Activated T-helper 2 cell treated with anti-CD3 and anti-CD28 coated beads, Interferon-gamma antibody, Interleukin-2, Interleukin-4, amounts not matched to agents 10 μg/mL and 5 μg/mL and 100 μg/mL, durations not matched to agents 14 hours and 24 hours and 36 hours (primary cell): ENCODE results near the gene IFIT5. TPM values are rescaled to one million over a fixed set of nuclear protein-coding genes. Genes with fewer than 3 reads are reported as not detected.
"Not testable (repeated sequence)": the region's sequence is repeated elsewhere in the genome, so short reads cannot be mapped to it uniquely, and the experiment has no call there.

Experiments
- DNase-seq: peaks from one replicate; pipeline ENCODE4 v3.0.0; 2021; ENCODE audit warnings: low spot score
- H3K27ac Mint-ChIP-seq: one replicate; pipeline ENCODE4 v1.8.0; 2021; ENCODE audit warnings: mixed read lengths
- H3K27me3 Mint-ChIP-seq: one replicate; pipeline ENCODE4 v1.8.0; 2021; ENCODE audit warnings: low read depth, mixed read lengths
- H3K36me3 Mint-ChIP-seq: one replicate; pipeline ENCODE4 v1.8.0; 2021; ENCODE audit warnings: low read depth, mixed read lengths
- H3K4me1 Mint-ChIP-seq: one replicate; pipeline ENCODE4 v1.8.0; 2021; ENCODE audit warnings: low read depth, mixed read lengths
- H3K4me3 Mint-ChIP-seq: one replicate; pipeline ENCODE4 v1.8.0; 2021; ENCODE audit warnings: low read depth, mild to moderate bottlenecking, moderate library complexity, mixed read lengths
- H3K9me3 Mint-ChIP-seq: one replicate; pipeline ENCODE4 v1.8.0; 2021; ENCODE audit warnings: mixed read lengths
- intact Hi-C: fragments of 100-400 bp; cut with micrococcal nuclease; formaldehyde crosslinking; loops from one replicate; pipeline ENCODE4 v1.15.1; 2023
- total RNA-seq: library from RNA; stranded (reverse); gene quantifications from 2 replicates; pipeline ENCODE4 v1.2.3, GENCODE V29; 2022

IFIT5 gene
- total RNA-seq, 1 donor from 2014 or later: 4.4 TPM

GRCh38 chr10:89404104-89405047 is 10.0 kb upstream of the IFIT5 start:
- no peak for DNase-seq
- H3K27ac Mint-ChIP-seq: no peak overlapping the region
- no peaks in the 10 kb centered on the region for H3K36me3 Mint-ChIP-seq
- H3K27me3 Mint-ChIP-seq: peaks cover 15% of the 10 kb centered on the region
- no peak overlapping the region for H3K4me3 Mint-ChIP-seq
- intact Hi-C loops: no loop called here
- H3K9me3 Mint-ChIP-seq: no peaks in the 10 kb centered on the region
- peaks cover 7% of the 10 kb centered on the region for H3K4me1 Mint-ChIP-seq

GRCh38 chr10:89406178-89406577 is 8.2 kb upstream of the IFIT5 start:
- H3K36me3 Mint-ChIP-seq, H3K4me3 Mint-ChIP-seq, H3K9me3 Mint-ChIP-seq, H3K27ac Mint-ChIP-seq, DNase-seq, intact Hi-C loops: not testable (repeated sequence)
- Mint-ChIP-seq H3K4me1 (peaks cover 12% of the 10 kb centered on the region), H3K27me3 (peaks cover 11% of the 10 kb centered on the region)

- peaks cover 13% of the 10 kb centered on the region for H3K4me1 Mint-ChIP-seq
Measured at GRCh38 chr10:89407792-89408191, 6.6 kb upstream of the IFIT5 start.

GRCh38 chr10:89409282-89409681 is 5.1 kb upstream of the IFIT5 start:
- DNase-seq, H3K36me3 Mint-ChIP-seq, H3K27ac Mint-ChIP-seq, intact Hi-C loops, H3K4me3 Mint-ChIP-seq: not testable (repeated sequence)
- H3K9me3 Mint-ChIP-seq: peaks cover 11% of the 10 kb centered on the region
- peaks cover 12% of the 10 kb centered on the region for H3K27me3 Mint-ChIP-seq
- peaks cover 16% of the 10 kb centered on the region for H3K4me1 Mint-ChIP-seq

More at GRCh38 chr10:89407792-89408191, 6.6 kb upstream of the IFIT5 start:
- H3K36me3 Mint-ChIP-seq, H3K4me3 Mint-ChIP-seq, DNase-seq, intact Hi-C loops, H3K27ac Mint-ChIP-seq: not testable (repeated sequence)
- H3K27me3 Mint-ChIP-seq: peaks cover 12% of the 10 kb centered on the region
- peaks cover 10% of the 10 kb centered on the region for H3K9me3 Mint-ChIP-seq

GRCh38 chr10:89410551-89410950 is 3.8 kb upstream of the IFIT5 start:
- H3K4me3 Mint-ChIP-seq, DNase-seq, intact Hi-C loops, H3K36me3 Mint-ChIP-seq, H3K27ac Mint-ChIP-seq: not testable (repeated sequence)
- peaks cover 21% of the 10 kb centered on the region for H3K4me1 Mint-ChIP-seq
- H3K27me3 Mint-ChIP-seq: peaks cover 11% of the 10 kb centered on the region
- peaks cover 11% of the 10 kb centered on the region for H3K9me3 Mint-ChIP-seq

- H3K9me3 Mint-ChIP-seq: peaks cover 11% of the 10 kb centered on the region
- DNase-seq, H3K4me3 Mint-ChIP-seq, intact Hi-C loops, H3K27ac Mint-ChIP-seq: not testable (repeated sequence)
- H3K36me3 Mint-ChIP-seq: peaks cover 13% of the 10 kb centered on the region
- peaks cover 25% of the 10 kb centered on the region for H3K4me1 Mint-ChIP-seq
- peaks cover 10% of the 10 kb centered on the region for H3K27me3 Mint-ChIP-seq
Measured at GRCh38 chr10:89411135-89411534, 3.2 kb upstream of the IFIT5 start.

GRCh38 chr10:89412276-89412675 is 2.1 kb upstream of the IFIT5 start:
- Mint-ChIP-seq H3K4me1 (peaks cover 32% of the 10 kb centered on the region), H3K36me3 (peaks cover 20% of the 10 kb centered on the region), H3K9me3 (peaks cover 11% of the 10 kb centered on the region), H3K4me3 (peak overlapping the region; percentile 42)
- H3K27me3 Mint-ChIP-seq, DNase-seq, intact Hi-C loops, H3K27ac Mint-ChIP-seq: not testable (repeated sequence)

GRCh38 chr10:89413398-89413912 is 913 bp upstream of the IFIT5 start:
- intact Hi-C loops: no loop called here
- Mint-ChIP-seq H3K9me3 (peaks cover 11% of the 10 kb centered on the region), H3K27me3 (peaks cover 6% of the 10 kb centered on the region), H3K4me1 (peaks cover 39% of the 10 kb centered on the region), H3K4me3 (peak overlapping the region; percentile 87), H3K36me3 (peaks cover 31% of the 10 kb centered on the region), H3K27ac (peak overlapping the region; percentile 86)
- no peak for DNase-seq

GRCh38 chr10:89414879-89415821 is 782 bp downstream of the IFIT5 start:
- intact Hi-C loops: loop anchor here (1.0 to 5.0 kb wide), 3 partner anchors 83 to 287 kb away; partner anchors contain the start of genes KIF20B and PANK1
- Mint-ChIP-seq H3K27me3 (peaks cover 6% of the 10 kb centered on the region), H3K9me3 (peaks cover 11% of the 10 kb centered on the region), H3K4me1 (peaks cover 44% of the 10 kb centered on the region), H3K36me3 (peaks cover 35% of the 10 kb centered on the region), H3K27ac (peak overlapping the region; percentile 93), H3K4me3 (peak overlapping the region; percentile 87)
- peak; percentile 23 for DNase-seq

GRCh38 chr10:89416465-89416864 is 2.1 kb downstream of the IFIT5 start:
- peaks cover 42% of the 10 kb centered on the region for H3K36me3 Mint-ChIP-seq
- intact Hi-C loops: loop anchor here (5.0 kb wide), 1 partner anchor 286 kb away; the partner anchor contains the start of gene KIF20B
- peaks cover 11% of the 10 kb centered on the region for H3K9me3 Mint-ChIP-seq
- H3K27ac Mint-ChIP-seq: no peak overlapping the region
- H3K27me3 Mint-ChIP-seq: peaks cover 3% of the 10 kb centered on the region
- DNase-seq: no peak
- H3K4me1 Mint-ChIP-seq: peaks cover 40% of the 10 kb centered on the region
- H3K4me3 Mint-ChIP-seq: peak overlapping the region; percentile 87

- DNase-seq: no peak
- intact Hi-C loops: loop anchor here (5.0 kb wide), 1 partner anchor 283 kb away; the partner anchor contains the start of gene KIF20B
Measured at GRCh38 chr10:89419548-89419947, 5.2 kb downstream of the IFIT5 start.

GRCh38 chr10:89421018-89421476 is 6.7 kb downstream of the IFIT5 start:
- Mint-ChIP-seq H3K27ac (no peak overlapping the region), H3K27me3 (no peaks in the 10 kb centered on the region), H3K36me3 (peaks cover 40% of the 10 kb centered on the region), H3K4me3 (no peak overlapping the region), H3K4me1 (peaks cover 20% of the 10 kb centered on the region), H3K9me3 (no peaks in the 10 kb centered on the region)
- intact Hi-C loops: no loop called here
- DNase-seq: no peak

More at GRCh38 chr10:89419548-89419947, 5.2 kb downstream of the IFIT5 start:
- H3K36me3 Mint-ChIP-seq: peaks cover 48% of the 10 kb centered on the region
- peaks cover 27% of the 10 kb centered on the region for H3K4me1 Mint-ChIP-seq
- no peaks in the 10 kb centered on the region for H3K27me3 Mint-ChIP-seq
- H3K9me3 Mint-ChIP-seq: no peaks in the 10 kb centered on the region
- no peak overlapping the region for H3K27ac Mint-ChIP-seq
- no peak overlapping the region for H3K4me3 Mint-ChIP-seq
